ENCODE results near the gene ABCE1. TPM values are rescaled to one million over a fixed set of nuclear protein-coding genes. Genes with fewer than 3 reads are reported as not detected.
"Not testable (repeated sequence)": the region's sequence is repeated elsewhere in the genome, so short reads cannot be mapped to it uniquely, and the experiment has no call there.

Gene ABCE1
- total RNA-seq, 1 experiment from 2014 or later = 183 TPM

- in situ Hi-C loops (cut with HindIII; ENCODE audit: low sequenced_read_pairs) = no loop called here
- DNase-seq (ENCODE audit: low spot score) = no peak
Measured at GRCh38 chr4:145099653-145100052, 1.5 kb downstream of the ABCE1 start.

GRCh38 chr4:145101091-145101490 lies 3.0 kb downstream of the ABCE1 start:
- no peak for DNase-seq (ENCODE audit: low spot score)
- in situ Hi-C loops (cut with HindIII; ENCODE audit: low sequenced_read_pairs) = no loop called here

GRCh38 chr4:145102619-145103018 lies 4.5 kb downstream of the ABCE1 start:
- in situ Hi-C loops (cut with HindIII; ENCODE audit: low sequenced_read_pairs) = no loop called here
- DNase-seq (ENCODE audit: low spot score) = no peak

GRCh38 chr4:145103496-145103895 lies 5.4 kb downstream of the ABCE1 start:
- in situ Hi-C loops (cut with HindIII; ENCODE audit: low sequenced_read_pairs) = no loop called here
- no peak for DNase-seq (ENCODE audit: low spot score)

GRCh38 chr4:145107126-145107525 lies 9.0 kb downstream of the ABCE1 start:
- DNase-seq (ENCODE audit: low spot score) = no peak
- in situ Hi-C loops (cut with HindIII; ENCODE audit: low sequenced_read_pairs) = no loop called here

- in situ Hi-C loops (cut with HindIII; ENCODE audit: low sequenced_read_pairs) = no loop called here
- no peak for DNase-seq (ENCODE audit: low spot score)
Measured at GRCh38 chr4:145108128-145108527, 10.0 kb downstream of the ABCE1 start.

- in situ Hi-C loops (cut with HindIII; ENCODE audit: low sequenced_read_pairs) = no loop called here
- DNase-seq (ENCODE audit: low spot score) = no peak
Measured at GRCh38 chr4:145125396-145125795, 27.3 kb downstream of the ABCE1 start.

- no peak for DNase-seq (ENCODE audit: low spot score)
- in situ Hi-C loops (cut with HindIII; ENCODE audit: low sequenced_read_pairs) = no loop called here
Measured at GRCh38 chr4:145130130-145130529, 32.0 kb downstream of the ABCE1 start.

GRCh38 chr4:145130788-145131399 lies 32.8 kb downstream of the ABCE1 start:
- in situ Hi-C loops (cut with HindIII; ENCODE audit: low sequenced_read_pairs) = no loop called here
- no peak for DNase-seq (ENCODE audit: low spot score)

- in situ Hi-C loops (cut with HindIII; ENCODE audit: low sequenced_read_pairs) = no loop called here
- DNase-seq (ENCODE audit: low spot score) = no peak
Measured at GRCh38 chr4:145131848-145132247, 33.7 kb downstream of the ABCE1 start.

- in situ Hi-C loops (cut with HindIII; ENCODE audit: low sequenced_read_pairs) = no loop called here
- no peak for DNase-seq (ENCODE audit: low spot score)
Measured at GRCh38 chr4:145132511-145133098, 34.5 kb downstream of the ABCE1 start.

- in situ Hi-C loops (cut with HindIII; ENCODE audit: low sequenced_read_pairs); DNase-seq (ENCODE audit: low spot score): not testable (repeated sequence)
Measured at GRCh38 chr4:145136219-145136618, 38.1 kb downstream of the ABCE1 start.

- in situ Hi-C loops (cut with HindIII; ENCODE audit: low sequenced_read_pairs) = no loop called here
- DNase-seq (ENCODE audit: low spot score) = no peak
Measured at GRCh38 chr4:145148980-145149379, 50.9 kb downstream of the ABCE1 start.

GRCh38 chr4:145153181-145153903 lies 55.2 kb downstream of the ABCE1 start:
- in situ Hi-C loops (cut with HindIII; ENCODE audit: low sequenced_read_pairs) = no loop called here
- DNase-seq (ENCODE audit: low spot score) = no peak

- no peak for DNase-seq (ENCODE audit: low spot score)
- in situ Hi-C loops (cut with HindIII; ENCODE audit: low sequenced_read_pairs) = no loop called here
Measured at GRCh38 chr4:145153904-145154298, 55.8 kb downstream of the ABCE1 start.

- in situ Hi-C loops (cut with HindIII; ENCODE audit: low sequenced_read_pairs) = no loop called here
- peak; percentile 46 for DNase-seq (ENCODE audit: low spot score)
Measured at GRCh38 chr4:145154573-145154972, 56.5 kb downstream of the ABCE1 start.

- no peak for DNase-seq (ENCODE audit: low spot score)
- in situ Hi-C loops (cut with HindIII; ENCODE audit: low sequenced_read_pairs) = no loop called here
Measured at GRCh38 chr4:145155268-145155870, 57.3 kb downstream of the ABCE1 start.

- in situ Hi-C loops (cut with HindIII; ENCODE audit: low sequenced_read_pairs) = no loop called here
- no peak for DNase-seq (ENCODE audit: low spot score)
Measured at GRCh38 chr4:145156986-145157385, 58.9 kb downstream of the ABCE1 start.

- no peak for DNase-seq (ENCODE audit: low spot score)
- in situ Hi-C loops (cut with HindIII; ENCODE audit: low sequenced_read_pairs) = no loop called here
Measured at GRCh38 chr4:145161549-145161948, 63.4 kb downstream of the ABCE1 start.

GRCh38 chr4:145167887-145168286 lies 69.8 kb downstream of the ABCE1 start:
- in situ Hi-C loops (cut with HindIII; ENCODE audit: low sequenced_read_pairs) = no loop called here
- no peak for DNase-seq (ENCODE audit: low spot score)
